HG03196 (cell line): ENCODE data around the gene RTP2.

Experiments used
- ATAC-seq: cut with Tn5 transposase; IDR thresholded peaks from one replicate; pipeline ENCODE4 v1.9.1; 2021; ENCODE audit not compliant: unreplicated experiment

Gene RTP2

GRCh38 chr3:187702507-187703033, at the start of gene RTP2:
Gene RTP2 (minus strand): TSS chr3:187702557. CDS start chr3:187702128, 429 bp downstream.
- ATAC-seq, result no peak

DNA sequence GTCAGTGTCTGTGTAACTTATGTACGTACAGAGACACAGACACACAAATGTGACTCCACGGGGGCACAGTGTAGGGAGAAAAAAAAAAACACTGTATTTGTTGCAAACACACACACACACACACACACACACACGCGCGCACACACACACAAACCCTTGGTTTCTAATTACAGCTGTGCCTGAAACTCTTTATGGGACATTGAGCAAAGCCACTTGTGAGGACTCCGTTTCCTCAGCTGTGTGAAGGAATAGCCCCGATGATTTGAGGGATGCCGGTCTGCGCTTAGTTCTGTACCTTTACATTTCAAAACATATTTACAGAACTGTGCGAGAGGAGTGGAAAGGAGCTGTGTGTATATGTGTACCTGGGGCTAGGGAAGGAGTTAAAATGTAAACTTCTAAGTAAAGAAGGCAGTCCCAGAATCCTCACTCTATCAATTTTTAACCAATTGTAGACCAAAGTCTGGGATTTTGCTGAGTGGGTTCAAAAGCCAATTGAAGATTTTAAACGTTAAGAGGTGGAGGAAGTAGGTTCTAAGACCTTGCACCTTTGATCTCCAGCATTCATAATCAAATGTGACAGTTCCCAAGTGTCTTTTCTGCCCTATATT, 48.3 kb upstream of the RTP2 start:
- ATAC-seq, result no peak

- no peak for ATAC-seq
Measured at GRCh38 chr3:187750006-187750512, 47.7 kb upstream of the RTP2 start.

DNA sequence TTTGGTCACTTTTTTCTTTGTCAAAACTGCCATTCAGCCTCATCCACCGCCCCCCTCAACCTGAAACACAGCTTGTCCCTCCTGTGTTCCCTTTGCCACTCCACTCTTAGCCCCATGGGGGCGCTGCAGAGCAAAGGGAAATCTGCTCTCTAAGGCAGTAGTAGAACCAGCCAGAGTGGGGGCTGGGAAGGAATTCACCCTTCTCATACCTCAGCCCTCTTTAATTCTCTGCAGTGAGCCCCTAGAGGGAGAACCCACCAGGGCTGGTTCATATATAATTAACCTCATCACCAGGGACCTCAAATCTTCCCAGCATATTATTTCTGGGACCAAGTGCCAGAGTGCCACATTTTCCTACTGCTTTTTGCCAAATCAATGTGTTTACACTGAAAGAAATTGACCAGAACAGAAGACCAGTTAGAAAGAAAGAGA, 45.7 kb upstream of the RTP2 start:
- ATAC-seq, result no peak

DNA sequence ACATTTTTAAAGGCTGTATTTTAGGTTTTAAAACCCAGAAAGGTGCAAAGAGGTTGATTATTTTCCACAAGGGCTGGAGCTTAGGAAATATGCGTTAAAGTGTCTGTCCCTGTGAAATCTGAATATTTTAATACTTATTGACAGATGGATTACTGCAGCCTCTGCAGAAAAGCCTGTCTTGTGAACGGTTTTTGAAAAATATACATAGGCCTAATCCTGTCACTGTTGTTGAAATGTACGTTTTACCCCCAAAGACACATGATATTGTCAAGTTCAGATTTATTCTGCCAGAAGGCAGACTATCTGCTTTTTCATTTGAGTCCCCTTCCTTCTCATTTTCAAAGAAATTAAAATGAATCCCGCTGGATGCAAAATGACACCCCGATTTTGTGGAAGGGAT, 45.1 kb upstream of the RTP2 start:
- no peak for ATAC-seq

DNA sequence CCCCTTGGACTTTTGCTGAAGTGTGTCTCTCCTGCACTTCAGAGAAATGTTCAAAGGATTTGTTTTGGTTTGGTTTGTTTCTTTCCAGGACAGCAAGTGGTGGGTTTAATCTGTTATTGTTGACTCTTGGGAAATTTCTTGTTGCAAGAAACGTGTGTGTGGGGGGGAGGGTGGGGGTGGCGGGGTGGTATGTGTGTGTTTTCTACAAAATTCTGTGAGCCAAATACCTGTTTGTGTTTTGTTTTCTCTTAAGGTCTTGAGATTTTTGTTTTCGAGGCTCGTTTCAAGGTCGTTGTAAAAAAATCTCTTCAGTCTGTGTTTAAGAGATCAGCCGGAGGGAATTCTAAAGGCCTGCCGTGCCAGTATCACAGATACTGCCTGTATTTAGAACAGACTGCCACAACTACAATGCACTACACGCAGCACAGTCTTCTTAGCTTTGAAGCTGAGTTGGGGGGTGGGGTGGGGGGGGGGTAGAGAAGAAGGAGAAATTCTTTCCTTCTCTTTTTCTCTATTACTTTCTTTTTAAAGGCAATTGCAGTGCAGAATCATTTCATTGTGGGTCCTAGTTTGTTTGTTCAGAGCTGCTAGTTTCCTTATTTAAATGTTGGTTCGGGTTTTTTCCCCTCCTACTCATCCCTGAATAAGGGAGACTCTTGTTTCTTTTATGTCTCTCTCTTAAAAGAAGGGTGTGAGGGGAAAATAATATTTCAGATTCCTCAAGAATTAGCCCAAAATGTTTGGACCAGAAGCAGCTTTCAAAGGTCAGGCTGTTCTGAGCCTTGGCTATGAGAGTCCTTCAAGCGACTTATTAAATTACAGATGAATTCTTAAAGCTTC, 44.3 kb upstream of the RTP2 start:
- no peak for ATAC-seq

DNA sequence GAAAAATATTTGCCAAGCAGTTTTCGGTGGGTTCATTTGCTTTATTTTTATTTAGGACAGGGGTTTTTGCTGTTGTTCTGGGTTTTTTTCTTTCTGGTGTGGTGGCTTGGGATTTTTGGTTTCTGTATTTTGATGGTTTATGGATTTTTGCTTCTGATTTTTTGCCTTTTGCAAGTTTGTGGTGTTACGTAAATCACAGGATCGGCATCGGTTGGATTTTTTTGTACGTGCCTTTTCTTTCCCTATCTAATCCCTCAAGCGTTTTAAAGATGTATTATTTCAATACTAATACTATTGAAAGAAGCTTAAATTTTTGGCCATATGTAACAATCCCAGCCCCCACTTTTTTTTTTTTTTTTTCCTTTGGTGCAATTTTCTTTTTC, 43.7 kb upstream of the RTP2 start:
- no peak for ATAC-seq

DNA sequence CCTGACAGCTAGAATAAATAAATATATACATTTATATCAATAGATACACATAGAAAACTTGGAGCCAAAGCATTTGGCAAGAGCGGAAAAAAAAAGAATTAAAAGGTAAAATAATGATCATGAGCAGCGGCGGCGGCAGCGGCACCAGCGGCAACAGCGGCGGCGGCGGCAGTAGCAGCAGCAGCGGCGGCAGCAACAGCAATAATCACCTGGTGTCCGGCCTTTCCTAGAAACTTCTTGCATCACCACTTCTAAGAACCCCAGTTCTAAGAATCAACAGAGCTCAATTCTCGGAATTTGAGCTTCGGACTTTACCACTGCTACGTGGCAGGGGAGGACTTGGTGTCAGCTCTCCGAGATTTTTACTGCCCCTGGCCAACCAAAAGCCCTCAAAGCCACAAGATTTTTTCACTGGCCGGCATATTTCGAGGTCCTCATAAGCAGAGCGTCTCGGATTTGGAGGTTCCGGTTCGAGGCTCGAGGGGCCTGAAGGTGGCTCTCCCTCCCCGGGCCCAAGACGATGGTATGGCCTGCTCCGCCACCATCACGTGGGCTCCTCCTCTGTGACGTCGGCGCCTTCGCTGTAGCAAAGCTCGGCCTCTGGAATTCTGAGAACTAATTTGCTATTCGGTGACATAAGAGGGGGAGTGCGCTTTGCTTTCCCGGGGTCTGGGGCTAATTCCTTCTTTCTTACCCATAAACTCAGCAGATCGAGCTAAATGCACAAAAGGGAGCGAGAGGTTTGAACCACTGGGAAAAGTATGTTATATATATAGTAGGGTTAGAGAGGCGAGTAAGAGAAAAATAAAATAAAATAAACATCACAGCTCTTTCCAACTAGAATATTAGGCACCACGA, 43.1 kb upstream of the RTP2 start, which contains the start of gene BCL6:
Gene BCL6, minus strand, starts transcription at position 268 of the 858 bp plus-strand sequence. CDS start 11,775 bp downstream, outside the sequence.
- peak; percentile 67 for ATAC-seq

DNA sequence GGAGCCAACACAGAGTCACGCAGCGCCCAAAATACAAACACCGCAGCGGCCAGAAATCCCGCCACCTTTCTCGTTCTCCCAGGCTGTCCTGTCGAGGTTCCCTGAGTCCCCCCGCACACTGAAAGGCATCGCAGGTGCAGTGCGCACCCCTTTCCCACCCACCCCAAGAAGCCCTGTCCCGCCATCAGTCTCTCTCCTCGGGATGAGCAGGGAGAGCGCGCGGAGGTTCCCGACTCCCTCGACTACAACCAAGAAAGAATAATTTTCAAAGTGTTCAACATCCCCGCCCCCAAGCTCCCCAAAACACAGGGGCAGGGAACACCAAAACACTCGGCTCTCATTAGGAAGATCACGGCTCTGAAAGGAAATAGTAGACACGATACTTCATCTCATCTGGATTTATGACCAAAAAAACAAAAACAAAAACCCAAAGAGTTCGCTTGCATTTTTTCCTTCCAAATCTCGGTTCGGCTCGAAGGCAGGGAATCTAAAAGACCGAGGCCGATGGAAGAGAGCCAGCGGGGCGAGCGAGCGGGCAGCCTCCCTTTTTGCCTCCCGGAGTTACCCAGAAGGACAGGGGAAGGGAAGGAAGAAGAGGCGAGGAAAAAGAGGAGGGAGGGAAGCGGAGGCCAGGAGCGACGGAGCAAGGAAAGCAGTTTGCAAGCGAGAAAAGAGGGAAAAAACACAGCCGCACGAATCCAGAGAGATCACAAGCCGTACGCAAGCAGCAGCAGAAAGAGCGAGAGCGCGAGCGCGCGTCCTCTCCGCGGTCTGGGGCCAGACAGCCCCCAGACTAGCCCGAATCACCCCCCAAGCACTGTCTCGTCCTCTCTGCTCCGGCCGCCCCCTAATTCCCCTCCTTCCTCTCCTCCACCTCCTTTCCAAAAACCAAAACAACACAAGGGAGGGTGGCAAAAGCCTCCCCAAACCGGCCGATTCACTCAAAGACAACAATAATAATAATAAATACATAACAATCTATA, 42.1 kb upstream of the RTP2 start:
- no peak for ATAC-seq

DNA sequence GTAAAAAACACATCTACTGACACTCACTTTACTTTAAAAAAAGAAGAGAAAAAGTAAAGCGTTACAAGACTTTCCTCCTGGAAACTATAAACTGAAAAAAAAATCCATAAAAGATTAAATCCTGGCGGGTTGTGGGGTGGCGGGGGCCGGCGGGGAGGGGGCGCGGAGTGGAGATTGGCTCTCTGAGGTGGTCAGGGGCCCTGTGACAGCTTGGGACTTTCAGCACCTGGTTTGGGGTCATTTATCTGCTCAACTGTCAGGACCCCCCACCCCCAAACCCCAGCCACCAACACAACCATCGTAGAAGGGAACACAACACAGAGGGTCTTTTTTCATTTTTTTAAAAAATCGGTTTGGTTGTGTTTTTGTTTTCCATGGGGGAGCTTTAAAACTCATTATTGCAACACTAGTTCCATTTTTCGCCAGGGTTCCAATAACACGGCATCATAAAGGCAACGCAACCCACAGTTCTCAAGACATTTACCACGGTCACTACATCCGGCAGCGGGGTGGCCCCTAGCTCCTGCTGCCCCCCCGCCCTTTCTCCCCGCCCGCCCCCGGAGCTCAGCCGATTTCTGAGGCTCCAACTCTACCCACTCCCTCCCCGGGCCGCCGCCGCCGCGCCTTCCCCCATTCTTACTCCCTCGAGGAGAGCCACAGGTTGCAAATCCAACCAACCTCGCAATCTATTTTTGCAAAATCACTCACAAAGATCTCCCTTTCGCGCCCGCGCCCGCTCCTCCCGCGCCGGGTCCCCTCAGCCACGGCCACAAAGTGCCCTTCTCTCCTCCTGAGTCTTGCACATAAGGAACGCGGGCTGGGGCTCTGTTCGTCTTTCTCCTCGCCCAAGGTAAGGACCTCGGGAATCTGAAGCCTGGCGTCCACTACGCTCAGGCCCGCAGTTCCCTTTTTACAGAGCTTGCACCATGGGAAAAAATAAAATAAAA, 41.1 kb upstream of the RTP2 start:
- no peak for ATAC-seq

- no peak for ATAC-seq
Measured at GRCh38 chr3:187742351-187743171, 40.2 kb upstream of the RTP2 start.

DNA sequence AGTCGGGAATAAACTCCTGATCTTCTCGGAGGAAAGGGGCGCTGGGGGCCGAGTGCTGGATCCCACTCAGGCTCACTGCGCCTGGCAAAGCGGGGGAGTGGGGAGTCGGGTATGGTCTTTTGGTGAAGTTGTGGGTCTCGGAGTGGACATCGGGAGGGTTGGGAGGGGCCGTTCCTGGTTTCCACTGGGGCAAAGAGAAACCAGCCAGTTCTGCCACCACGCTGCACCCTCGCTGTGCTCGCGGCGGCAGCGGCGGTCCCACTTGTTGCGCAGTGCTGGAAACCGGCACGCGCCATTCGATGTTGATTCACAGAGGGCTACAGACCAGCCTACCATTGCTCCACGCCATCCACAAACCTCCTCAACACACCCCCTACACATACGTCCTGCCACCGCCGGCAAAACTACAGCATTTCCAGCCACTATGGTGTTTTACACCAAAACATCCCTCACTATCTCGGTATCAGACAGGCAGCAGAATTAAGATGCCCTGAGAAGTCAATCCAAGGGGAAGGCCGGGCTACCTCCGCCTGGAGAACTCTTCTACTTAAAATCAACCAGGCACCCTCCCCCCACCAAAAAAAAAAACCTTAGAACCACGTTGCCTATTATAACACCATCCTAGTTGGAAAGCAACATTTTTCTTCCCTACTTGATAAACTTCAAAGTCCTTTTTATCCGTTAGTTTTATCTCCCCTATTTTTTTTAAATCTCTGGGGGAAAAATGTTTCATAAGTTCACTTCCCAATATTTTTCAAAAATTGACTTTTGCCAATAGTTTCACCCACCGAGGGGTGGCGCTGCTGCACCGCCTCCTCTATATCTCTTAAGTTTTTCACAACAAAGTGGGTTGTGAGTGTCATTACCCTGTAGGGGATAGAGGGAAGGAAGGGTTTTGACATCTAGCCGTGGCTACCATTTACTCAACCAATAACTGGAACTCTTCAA, 39.3 kb upstream of the RTP2 start:
- ATAC-seq, result no peak

DNA sequence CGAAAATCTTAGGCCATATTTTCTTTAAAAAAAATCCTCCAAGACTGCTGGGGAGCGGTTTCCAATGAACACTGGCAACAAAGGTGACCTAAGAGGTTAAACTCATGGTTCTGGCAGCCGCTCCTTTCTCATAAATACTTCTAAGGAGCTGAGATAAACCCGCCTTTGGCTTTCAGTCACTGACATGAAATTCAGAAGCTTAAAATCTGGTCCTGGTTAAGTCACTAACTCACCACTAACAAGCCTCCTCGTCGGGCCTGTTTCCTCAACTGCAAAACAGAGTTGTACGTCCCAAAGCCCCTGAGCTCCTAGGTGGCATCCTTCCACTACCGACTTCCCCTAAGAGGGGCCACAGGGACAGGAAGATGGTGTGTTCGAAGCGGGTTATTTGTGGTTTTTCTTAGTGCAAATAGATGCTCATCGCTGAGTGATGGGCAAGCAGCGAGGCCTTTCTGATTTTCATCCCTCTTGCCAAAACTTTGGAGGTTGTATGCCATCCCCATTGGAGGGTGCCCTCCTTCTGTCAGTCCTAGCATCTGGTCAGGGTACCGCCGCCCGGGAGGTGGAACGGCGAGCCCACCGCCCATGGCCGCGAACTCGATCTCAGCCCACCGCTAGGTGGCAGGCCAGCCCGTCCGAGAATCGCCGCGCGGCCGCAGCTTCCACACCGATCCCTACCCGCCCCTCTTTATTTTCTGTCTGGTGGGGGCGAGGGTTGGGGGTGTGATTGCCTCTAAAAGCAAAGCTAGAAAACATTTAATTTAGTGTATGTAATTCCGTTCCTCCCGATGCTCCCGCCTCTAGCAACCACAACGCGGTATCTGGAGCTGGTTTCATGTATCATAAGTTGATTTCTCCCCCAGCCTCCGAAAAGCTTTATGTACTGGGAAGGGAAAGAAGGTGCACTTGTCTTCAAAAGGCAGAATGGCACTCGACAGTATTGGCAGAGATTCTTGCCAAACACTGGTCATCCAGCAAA, 38.4 kb upstream of the RTP2 start:
- no peak for ATAC-seq

GRCh38 chr3:187739561-187740332, 37.4 kb upstream of the RTP2 start:
- no peak for ATAC-seq

DNA sequence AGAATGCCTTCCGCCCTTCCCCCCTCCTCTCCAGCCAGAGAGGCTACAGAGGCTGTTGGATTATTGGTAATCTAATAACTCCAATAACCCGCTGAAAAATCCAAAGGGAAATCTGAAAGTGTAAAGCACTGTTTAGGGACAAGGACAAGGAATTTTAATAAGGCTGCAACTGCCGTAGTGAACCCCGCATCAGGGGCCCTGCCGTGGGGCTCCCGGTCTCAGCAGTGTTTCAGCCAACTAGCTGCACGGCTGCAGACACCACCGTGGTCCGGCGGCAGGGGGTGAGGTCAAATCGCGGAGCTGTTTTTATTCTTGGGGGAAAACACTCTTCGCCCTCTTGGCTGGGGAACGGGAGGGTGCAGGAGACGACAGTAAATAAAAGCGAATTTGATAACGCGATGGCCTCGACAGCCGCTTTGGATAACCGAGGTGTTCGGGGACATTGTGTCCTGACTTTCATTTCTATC, 36.8 kb upstream of the RTP2 start:
- no peak for ATAC-seq
